ENCODE results near the gene DOCK3. TPM values are rescaled to one million over a fixed set of nuclear protein-coding genes. Genes with fewer than 3 reads are reported as not detected.
"Not testable (repeated sequence)": the region's sequence is repeated elsewhere in the genome, so short reads cannot be mapped to it uniquely, and the experiment has no call there.

The DOCK3 gene
- polyA plus RNA-seq, 2 of the 4 experiments (the other 2 are of a cell fraction): 0.40 to 0.46 TPM

DNA sequence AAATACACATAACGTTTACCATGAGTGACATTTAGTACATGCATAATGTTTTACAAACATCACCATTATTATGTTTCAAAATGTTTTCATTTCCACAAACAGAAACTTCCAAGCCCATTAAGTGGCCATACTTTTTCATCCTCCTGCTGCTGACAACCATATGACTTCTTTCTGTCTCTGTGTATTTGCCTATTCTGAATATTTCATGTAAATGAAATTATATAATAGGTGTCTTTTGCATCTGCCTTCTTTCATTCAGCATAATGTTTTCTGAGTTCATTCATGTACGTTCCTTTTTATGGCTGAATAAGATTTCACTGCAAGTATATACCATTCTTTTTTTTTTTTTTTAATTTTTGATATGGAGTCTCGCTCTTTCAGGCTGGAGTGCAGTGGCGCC, 209.0 kb downstream of the DOCK3 start:
- no peaks in the 10 kb centered on the region for H3K4me1 ChIP-seq
- no peak for ATAC-seq
- no peak overlapping the region for H3K4me2 ChIP-seq
- no peak for DNase-seq (ENCODE audit: low read depth in 1 of 2, low spot score in 1 of 2)
- H3K4me3 ChIP-seq: no peak overlapping the region
- no peak overlapping the region for H3K27ac ChIP-seq
- 25% methylated on average over 4 of the region's 4 CpGs for WGBS (ENCODE audit: missing lambda C conversion rate)
- TF ChIP-seq, protein P1, sequence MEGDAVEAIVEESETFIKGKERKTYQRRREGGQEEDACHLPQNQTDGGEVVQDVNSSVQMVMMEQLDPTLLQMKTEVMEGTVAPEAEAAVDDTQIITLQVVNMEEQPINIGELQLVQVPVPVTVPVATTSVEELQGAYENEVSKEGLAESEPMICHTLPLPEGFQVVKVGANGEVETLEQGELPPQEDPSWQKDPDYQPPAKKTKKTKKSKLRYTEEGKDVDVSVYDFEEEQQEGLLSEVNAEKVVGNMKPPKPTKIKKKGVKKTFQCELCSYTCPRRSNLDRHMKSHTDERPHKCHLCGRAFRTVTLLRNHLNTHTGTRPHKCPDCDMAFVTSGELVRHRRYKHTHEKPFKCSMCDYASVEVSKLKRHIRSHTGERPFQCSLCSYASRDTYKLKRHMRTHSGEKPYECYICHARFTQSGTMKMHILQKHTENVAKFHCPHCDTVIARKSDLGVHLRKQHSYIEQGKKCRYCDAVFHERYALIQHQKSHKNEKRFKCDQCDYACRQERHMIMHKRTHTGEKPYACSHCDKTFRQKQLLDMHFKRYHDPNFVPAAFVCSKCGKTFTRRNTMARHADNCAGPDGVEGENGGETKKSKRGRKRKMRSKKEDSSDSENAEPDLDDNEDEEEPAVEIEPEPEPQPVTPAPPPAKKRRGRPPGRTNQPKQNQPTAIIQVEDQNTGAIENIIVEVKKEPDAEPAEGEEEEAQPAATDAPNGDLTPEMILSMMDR (IDR thresholded peaks at IDR 0.05): no peak
- TF ChIP-seq, protein P2, sequence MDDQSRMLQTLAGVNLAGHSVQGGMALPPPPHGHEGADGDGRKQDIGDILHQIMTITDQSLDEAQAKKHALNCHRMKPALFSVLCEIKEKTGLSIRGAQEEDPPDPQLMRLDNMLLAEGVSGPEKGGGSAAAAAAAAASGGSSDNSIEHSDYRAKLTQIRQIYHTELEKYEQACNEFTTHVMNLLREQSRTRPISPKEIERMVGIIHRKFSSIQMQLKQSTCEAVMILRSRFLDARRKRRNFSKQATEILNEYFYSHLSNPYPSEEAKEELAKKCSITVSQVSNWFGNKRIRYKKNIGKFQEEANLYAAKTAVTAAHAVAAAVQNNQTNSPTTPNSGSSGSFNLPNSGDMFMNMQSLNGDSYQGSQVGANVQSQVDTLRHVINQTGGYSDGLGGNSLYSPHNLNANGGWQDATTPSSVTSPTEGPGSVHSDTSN (IDR thresholded peaks at IDR 0.05): no peak
- TF ChIP-seq RAD21 (conservative IDR thresholded peaks at IDR 0.05 in 1 of 2, IDR thresholded peaks at IDR 0.05 in 1 of 2) (no peak), POLR2AphosphoS2 (conservative IDR thresholded peaks at IDR 0.05; ENCODE audit: low read length) (no peak), HES2 (IDR thresholded peaks at IDR 0.05) (no peak), NPAS2 (CRISPR knock-in tag; IDR thresholded peaks at IDR 0.05; ENCODE audit: borderline replicate concordance) (no peak), RFX5 (IDR thresholded peaks at IDR 0.05) (no peak), TFCP2L1 (CRISPR knock-in tag; IDR thresholded peaks at IDR 0.05) (no peak)
- ChIA-PET CTCF (no interaction called here), POLR2A (no interaction called here)
- no peaks in the 10 kb centered on the region for H3K9me3 ChIP-seq
- no peak for FAIRE-seq

GRCh38 chr3:50885070-50885850, 210.5 kb downstream of the DOCK3 start:
- ATAC-seq (no peak; a peak in 1 of 6 replicates), FAIRE-seq (no peak), DNase-seq (ENCODE audit: low read depth in 1 of 2, low spot score in 1 of 2) (no peak)
- no peak for TF ChIP-seq BCL3 (IDR thresholded peaks at IDR 0.05)
- no peak for TF ChIP-seq HOXB5 (CRISPR knock-in tag; IDR thresholded peaks at IDR 0.05)
- TF ChIP-seq CBX2 (IDR thresholded peaks at IDR 0.05; ENCODE audit: borderline replicate concordance, low read depth): no peak
- no peak for TF ChIP-seq CBX8 (IDR thresholded peaks at IDR 0.05)
- TF ChIP-seq, protein P3, sequence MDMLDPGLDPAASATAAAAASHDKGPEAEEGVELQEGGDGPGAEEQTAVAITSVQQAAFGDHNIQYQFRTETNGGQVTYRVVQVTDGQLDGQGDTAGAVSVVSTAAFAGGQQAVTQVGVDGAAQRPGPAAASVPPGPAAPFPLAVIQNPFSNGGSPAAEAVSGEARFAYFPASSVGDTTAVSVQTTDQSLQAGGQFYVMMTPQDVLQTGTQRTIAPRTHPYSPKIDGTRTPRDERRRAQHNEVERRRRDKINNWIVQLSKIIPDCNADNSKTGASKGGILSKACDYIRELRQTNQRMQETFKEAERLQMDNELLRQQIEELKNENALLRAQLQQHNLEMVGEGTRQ (IDR thresholded peaks at IDR 0.05): no peak
- CTCF ChIA-PET: interaction anchor here (0.5 to 1.1 kb wide), 3 partner anchors 70 to 269 kb away, joined by 3 to 4 read pairs (median 3); no protein-coding TSS in a partner anchor
- H3K4me1 ChIP-seq: no peaks in the 10 kb centered on the region
- WGBS (ENCODE audit: missing lambda C conversion rate): 12% methylated on average over 5 of the region's 5 CpGs
- no peak overlapping the region for H3K27ac ChIP-seq
- H3K4me3 ChIP-seq: no peak overlapping the region
- no peak overlapping the region for H3K4me2 ChIP-seq
- POLR2A ChIA-PET: no interaction called here
- no peaks in the 10 kb centered on the region for H3K9me3 ChIP-seq

GRCh38 chr3:50890688-50891344, 216.1 kb downstream of the DOCK3 start:
- Histone ChIP-seq H3K4me3 (no peak overlapping the region), H3K4me1 (no peaks in the 10 kb centered on the region), H3K27ac (no peak overlapping the region), H3K9me3 (no peaks in the 10 kb centered on the region), H3K4me2 (no peak overlapping the region)
- ChIA-PET POLR2A (no interaction called here), CTCF (no interaction called here)
- WGBS (ENCODE audit: missing lambda C conversion rate): 3% methylated on average over 3 of the region's 3 CpGs
- ATAC-seq: no peak
- no peak for FAIRE-seq
- no peak for DNase-seq (ENCODE audit: low read depth in 1 of 2, low spot score in 1 of 2)
- no peak for TF ChIP-seq RCOR1 (IDR thresholded peaks at IDR 0.05; ENCODE audit: low read depth, low read length)
- TF ChIP-seq RFX5 (IDR thresholded peaks at IDR 0.05): no peak
- TF ChIP-seq EHMT2 (IDR thresholded peaks at IDR 0.05; ENCODE audit: low read depth): no peak
- TF ChIP-seq JUNB (IDR thresholded peaks at IDR 0.05): no peak
- TF ChIP-seq, protein P4, sequence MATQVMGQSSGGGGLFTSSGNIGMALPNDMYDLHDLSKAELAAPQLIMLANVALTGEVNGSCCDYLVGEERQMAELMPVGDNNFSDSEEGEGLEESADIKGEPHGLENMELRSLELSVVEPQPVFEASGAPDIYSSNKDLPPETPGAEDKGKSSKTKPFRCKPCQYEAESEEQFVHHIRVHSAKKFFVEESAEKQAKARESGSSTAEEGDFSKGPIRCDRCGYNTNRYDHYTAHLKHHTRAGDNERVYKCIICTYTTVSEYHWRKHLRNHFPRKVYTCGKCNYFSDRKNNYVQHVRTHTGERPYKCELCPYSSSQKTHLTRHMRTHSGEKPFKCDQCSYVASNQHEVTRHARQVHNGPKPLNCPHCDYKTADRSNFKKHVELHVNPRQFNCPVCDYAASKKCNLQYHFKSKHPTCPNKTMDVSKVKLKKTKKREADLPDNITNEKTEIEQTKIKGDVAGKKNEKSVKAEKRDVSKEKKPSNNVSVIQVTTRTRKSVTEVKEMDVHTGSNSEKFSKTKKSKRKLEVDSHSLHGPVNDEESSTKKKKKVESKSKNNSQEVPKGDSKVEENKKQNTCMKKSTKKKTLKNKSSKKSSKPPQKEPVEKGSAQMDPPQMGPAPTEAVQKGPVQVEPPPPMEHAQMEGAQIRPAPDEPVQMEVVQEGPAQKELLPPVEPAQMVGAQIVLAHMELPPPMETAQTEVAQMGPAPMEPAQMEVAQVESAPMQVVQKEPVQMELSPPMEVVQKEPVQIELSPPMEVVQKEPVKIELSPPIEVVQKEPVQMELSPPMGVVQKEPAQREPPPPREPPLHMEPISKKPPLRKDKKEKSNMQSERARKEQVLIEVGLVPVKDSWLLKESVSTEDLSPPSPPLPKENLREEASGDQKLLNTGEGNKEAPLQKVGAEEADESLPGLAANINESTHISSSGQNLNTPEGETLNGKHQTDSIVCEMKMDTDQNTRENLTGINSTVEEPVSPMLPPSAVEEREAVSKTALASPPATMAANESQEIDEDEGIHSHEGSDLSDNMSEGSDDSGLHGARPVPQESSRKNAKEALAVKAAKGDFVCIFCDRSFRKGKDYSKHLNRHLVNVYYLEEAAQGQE (IDR thresholded peaks at IDR 0.05): no peak
- TF ChIP-seq MAZ (IDR thresholded peaks at IDR 0.05; ENCODE audit: borderline replicate concordance, low read depth, low read length): no peak
- TF ChIP-seq ZNF302 (CRISPR knock-in tag; IDR thresholded peaks at IDR 0.05): no peak
- TF ChIP-seq EHF (CRISPR knock-in tag; IDR thresholded peaks at IDR 0.05): no peak

DNA sequence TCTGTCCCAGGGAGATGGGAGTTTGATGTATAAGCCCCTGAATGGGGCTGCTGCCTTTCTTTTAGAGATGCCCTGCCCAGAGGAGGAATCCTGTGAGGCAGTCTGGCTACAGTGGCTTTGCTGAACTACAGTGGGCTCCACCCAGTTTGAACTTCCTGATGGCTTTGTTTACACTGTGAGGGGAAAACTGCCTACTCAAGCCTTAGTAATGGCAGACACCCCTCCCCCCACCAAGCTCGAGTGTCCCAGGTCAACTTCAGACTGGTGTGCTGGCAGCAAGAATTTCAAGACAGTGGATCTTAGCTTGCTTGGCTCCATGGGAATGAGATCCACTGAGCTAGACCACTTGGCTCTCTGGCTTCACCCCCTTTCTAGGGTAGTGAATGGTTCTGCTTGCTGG, 226.4 kb downstream of the DOCK3 start:
- H3K27ac ChIP-seq; H3K4me3 ChIP-seq; ATAC-seq; H3K4me1 ChIP-seq; H3K9me3 ChIP-seq; DNase-seq (ENCODE audit: low read depth in 1 of 2, low spot score in 1 of 2); FAIRE-seq; CTCF ChIA-PET; POLR2A ChIA-PET; H3K4me2 ChIP-seq: not testable (repeated sequence)
- WGBS (ENCODE audit: missing lambda C conversion rate): 17% methylated on average over 1 of the region's 1 CpG

Measured in A549 (cell line).